Right lobe of liver (tissue), 4 donors: ENCODE data around the gene ARSA.
A peak's percentile ranks its signal among the peaks of the same experiment; 100 is the strongest.

ENCODE experiments used
- CTCF ChIP-seq, 4 donors: fragments of 200-600 bp in 3 of 4; fragments of 450-650 bp in 1 of 4; IDR thresholded peaks; one replicate each; pipeline versions ENCODE4 v1.5.1 to v1.8.0; 2016 to 2022; ENCODE audit warnings: antibody characterized with exemption in 4 of 4, mild to moderate bottlenecking in 2 of 4
- POLR2A ChIP-seq: fragments of 450-650 bp; IDR thresholded peaks from one replicate; pipeline ENCODE4 v1.6.1; 2017; ENCODE audit warnings: antibody characterized with exemption, mild to moderate bottlenecking
- donor health status: DM: no; HTN: no; CAD: no.
- donor health status: DM: no; HTN: no; CAD: no.
- donor health status: DM: no; HTN: yes; CAD: no.

- TF ChIP-seq CTCF (IDR thresholded peaks at IDR 0.05) (no peak), POLR2A (peak; percentile 96)
These were observed 45.3 kb downstream of the ARSA start, which contains the start of gene CHKB for GRCh38 chr22:50582493-50583293.
